ENCODE results near the gene FRY.
"Not testable (repeated sequence)": the region's sequence is repeated elsewhere in the genome, so short reads cannot be mapped to it uniquely, and the experiment has no call there.

FRY gene

GRCh38 chr13:32041429-32041828 lies 9.9 kb downstream of the FRY start:
- DNase-seq (ENCODE audit: low read depth): no peak

DNA sequence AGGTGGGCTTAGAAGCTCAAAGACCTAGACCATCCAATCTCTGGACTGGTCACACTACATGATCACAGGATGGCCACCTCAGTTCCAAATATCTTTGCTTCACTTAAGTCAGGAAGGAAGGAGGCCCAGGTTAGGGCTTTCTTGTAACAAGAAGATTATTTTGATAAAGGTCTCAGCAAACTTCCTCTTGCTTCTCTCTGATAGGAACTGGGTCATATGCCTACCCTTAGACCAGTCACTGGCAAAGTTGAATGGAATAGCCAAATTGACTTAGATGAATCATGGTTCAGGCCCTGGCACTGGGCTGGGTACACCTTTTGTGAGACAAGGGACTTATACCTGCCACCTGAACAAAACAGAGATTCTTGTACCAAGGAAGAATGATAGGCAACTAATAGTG lies 11.0 kb downstream of the FRY start:
- DNase-seq (ENCODE audit: low read depth): no peak

DNA sequence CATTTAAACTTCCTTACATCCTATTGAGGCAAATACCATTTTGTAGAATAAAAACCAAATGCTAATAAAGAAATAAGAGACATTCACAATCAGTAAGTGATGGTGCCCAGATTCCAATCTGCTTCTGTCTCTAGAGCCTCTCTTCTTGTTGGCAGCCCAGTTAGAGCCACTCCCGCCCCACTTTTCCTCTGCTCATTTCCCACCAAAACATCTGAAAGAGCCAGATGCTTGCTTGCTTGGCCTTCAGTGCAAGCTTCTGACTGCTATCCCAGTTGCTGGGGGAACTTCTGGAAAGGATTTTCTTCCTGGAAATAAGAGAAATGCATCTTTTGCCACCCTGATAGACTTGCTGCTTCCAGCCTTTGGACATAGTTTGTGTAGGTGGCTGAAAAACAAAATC lies 12.9 kb downstream of the FRY start:
- no peak for DNase-seq (ENCODE audit: low read depth)

DNA sequence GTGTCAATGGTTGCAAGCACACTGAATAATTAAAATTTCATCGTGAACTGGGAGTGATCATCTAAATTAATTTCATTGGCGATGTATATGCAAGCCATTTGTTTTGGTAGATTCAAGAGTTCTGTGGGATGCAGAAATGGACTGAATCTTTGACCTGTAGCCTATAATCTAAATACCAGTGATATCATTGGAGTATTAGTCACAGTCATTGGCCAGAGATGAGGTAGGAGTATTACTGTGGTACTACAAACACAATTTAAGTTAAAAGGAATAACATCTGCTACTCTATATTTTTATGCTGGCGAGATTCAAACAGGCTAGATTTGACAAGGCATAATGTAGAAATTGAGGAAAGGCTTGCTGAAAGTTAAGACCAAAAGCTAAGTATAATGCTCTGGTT lies 14.0 kb downstream of the FRY start:
- DNase-seq (ENCODE audit: low read depth): no peak

DNA sequence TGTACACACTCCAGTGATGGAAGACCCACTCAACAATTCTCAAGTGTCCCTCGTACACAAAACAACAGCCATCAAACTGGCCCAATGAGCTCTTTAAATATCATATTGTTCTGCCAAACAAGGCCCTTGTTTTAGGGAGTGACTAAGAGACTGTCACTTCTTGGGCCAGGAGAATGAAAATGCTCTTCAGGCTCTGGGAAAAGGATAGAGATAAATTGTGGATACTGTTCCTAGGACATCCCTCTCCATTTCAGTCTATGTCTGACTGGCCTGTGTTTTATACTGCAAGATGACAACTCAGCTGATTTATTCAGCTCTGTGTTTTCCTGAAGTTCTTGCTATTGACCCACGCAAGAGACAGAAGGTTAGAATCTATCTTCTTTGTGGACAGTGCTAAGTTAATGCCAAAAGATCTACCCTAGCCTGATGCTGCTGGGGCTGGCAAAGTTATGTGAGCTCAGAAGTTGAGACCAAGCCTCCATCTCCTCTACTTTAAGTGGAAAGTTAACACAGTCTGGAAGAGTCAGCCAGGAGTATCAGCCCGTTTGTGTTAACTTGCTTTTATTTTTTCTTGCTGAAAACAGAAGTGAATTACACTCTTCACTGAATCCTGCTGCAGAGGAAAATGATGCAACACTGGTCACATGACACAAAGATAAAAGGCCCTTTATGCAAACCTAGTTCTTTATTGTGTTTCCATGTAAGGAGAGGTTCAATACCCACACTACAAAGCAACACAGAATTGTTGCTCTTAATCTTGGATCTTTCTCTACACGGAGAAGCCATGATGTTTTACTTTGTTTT lies 14.6 kb downstream of the FRY start:
- DNase-seq (ENCODE audit: low read depth): no peak

DNA sequence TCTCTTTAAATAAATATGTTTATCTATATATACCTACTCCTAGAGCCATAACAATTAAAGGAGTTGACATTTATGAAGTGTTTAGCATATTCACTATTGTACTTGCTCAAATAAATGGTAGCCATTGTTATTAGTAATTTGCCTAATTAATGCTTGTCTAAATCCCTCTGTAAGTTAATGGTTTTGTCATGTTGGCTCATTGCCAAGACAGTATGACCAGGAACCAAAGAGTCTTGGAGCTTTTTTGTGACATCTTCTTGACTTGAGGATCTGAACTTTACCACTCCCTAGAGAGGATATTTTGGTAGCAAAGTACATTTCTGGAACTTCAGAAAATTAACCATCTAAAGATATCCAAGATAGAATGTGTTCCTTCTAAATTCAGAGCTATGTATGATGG lies 15.5 kb downstream of the FRY start:
- DNase-seq (ENCODE audit: low read depth): no peak

- DNase-seq (ENCODE audit: low read depth): no peak
Measured at GRCh38 chr13:32047793-32048192, 16.2 kb downstream of the FRY start.

GRCh38 chr13:32048816-32049215 lies 17.2 kb downstream of the FRY start:
- no peak for DNase-seq (ENCODE audit: low read depth)

- no peak for DNase-seq (ENCODE audit: low read depth)
Measured at GRCh38 chr13:32051156-32051555, 19.6 kb downstream of the FRY start.

- DNase-seq (ENCODE audit: low read depth): no peak
Measured at GRCh38 chr13:32056316-32056715, 24.7 kb downstream of the FRY start.

DNA sequence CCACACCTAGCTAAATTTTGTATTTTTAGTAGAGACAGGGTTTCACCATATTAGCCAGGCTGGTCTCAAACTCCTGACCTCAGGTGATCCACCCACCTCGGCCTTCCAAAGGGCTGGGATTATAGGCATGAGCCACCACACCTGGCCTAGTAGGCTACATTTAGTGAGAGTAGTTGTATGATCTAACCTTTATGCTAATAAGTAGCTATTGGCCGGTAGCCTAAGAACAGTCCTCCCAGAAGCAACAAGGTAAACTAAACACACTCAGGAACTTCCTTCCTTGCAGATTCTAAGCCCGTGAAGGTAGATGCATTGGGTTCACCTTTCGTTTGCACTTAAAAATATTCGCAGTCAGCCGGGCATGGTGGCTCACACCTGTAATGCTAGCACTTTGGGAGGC lies 25.8 kb downstream of the FRY start:
- DNase-seq (ENCODE audit: low read depth): not testable (repeated sequence)

- DNase-seq (ENCODE audit: low read depth): no peak
Measured at GRCh38 chr13:32059511-32059984, 28.0 kb downstream of the FRY start.

- no peak for DNase-seq (ENCODE audit: low read depth)
Measured at GRCh38 chr13:32060401-32060878, 28.9 kb downstream of the FRY start.

DNA sequence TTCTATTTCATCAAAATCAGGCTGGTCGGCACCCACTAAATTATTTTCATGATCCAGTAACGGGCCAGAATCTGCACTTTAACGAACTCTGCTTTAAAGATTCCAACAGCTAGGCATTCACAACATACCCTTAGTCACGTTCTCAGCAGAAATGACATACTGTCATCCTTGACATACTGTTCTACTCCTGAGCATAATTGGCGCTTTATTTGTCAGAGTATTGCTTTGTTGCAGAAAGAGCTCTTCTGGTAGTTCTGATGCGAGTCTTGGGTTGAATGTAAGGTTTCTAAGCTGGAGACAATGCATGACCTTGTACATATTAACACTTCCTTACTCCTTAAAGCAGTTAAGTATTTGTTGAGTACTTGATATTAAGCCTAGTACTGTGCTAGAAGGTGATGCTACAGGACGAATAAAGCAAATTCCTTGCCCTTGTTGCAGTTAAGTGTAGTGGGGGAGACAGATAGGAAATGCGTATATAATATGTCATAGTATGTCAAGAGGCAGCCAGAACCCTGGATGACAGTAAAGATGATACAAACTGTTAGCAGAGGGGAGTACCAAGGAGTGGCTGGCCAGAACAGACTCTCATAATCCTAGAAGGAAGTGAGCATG lies 32.2 kb downstream of the FRY start:
- DNase-seq (ENCODE audit: low read depth): no peak

DNA sequence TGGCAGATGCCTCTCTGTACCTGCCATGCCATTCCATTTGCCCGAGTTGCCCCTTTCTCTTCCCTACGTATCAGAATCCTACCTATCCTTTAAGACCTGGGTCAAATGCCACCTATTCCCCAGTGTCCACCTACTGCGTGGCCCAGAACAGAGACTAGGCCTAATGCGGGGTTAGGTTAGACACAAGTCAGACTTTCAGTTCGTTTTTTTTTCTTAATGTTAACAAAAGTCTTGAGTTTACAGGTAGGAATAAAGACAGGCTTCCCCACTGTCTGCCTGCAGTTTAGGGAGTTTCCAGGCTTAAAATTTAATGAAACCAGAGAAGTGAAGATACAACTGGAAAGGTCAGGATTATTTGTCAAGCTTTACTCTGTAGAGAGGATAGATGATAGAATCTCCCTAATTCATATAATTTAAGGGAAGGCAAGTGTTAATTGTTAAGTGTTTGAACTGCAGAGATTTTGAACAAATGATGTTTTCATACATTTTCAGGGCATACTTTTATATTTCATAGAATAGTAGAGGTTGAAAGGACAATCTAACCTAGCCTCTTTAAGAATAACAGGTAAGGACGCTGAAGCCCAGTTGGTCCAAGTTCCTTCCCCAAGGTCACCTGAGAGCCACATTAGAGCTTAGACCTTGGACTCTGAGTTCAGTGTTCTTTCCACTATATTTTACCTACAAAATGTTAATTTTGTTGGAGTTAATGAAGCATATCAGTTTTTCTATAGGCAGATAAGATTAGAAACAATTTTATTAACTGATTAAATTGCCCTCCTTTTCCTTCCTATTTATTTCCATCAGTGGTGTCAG lies 35.8 kb downstream of the FRY start:
- DNase-seq (ENCODE audit: low read depth): no peak

GRCh38 chr13:32068255-32068654 lies 36.7 kb downstream of the FRY start:
- no peak for DNase-seq (ENCODE audit: low read depth)

DNA sequence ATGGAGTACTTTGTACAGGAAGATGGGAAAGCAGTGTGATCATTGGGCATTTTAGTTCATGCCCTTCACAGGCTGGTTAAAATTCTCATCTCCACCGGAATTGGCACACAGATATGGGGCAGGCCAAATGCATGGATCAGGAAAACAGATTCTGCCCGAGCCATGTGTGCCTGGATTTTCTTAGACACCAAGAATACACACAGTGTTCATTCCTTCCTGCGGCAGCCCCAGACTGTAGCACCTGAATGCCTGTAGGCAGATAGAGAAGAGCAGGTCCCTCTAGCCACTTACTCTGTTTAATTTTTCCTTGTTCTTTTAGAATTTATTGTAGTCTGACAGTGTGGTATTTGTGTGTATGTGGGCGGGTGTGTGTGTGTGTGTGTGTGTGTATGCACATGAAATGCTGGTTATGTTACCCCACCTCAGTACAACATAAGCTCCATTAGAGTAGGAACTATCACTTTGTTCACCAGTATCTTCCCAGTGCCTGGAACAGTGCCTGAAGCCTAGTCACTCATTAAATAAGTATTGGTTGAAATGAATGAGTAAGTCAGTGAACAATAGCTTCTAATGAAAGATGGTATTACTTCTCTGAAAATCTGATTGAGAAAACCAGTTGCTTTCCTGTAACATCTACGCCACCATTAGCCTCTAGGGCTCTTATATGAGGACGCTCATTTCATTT lies 41.7 kb downstream of the FRY start:
- DNase-seq (ENCODE audit: low read depth): no peak

DNA sequence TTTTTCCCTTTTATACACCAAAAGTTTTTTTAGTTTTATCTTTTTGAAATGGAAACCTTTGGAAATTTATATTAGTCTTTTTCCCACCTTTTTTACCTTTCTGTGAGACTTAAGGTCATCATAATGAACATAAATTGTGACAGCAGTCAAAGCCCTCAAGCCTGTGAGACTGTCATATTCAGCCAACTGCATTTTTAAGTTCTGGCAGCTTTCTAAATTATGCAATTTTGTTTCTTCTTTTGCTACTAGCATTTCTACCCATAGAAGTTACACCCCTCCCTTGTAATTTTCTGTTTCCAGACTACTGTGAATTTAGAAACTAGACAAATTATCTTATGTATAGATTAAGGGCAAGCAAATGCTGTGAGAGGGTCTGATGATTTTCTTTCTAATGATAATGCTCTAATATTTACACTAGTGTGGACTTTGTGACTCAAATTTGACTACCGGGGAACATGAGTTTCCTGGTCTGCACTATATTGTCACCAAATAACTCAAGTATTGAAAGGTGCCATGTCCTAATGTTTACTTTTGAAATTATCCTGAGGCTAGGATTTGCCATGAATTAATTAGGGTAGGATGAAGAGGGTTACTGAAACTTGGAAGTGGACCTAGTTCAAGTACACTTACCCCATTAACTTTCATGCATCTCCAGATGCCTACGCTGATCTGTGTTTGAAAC lies 43.7 kb downstream of the FRY start:
- no peak for DNase-seq (ENCODE audit: low read depth)

DNA sequence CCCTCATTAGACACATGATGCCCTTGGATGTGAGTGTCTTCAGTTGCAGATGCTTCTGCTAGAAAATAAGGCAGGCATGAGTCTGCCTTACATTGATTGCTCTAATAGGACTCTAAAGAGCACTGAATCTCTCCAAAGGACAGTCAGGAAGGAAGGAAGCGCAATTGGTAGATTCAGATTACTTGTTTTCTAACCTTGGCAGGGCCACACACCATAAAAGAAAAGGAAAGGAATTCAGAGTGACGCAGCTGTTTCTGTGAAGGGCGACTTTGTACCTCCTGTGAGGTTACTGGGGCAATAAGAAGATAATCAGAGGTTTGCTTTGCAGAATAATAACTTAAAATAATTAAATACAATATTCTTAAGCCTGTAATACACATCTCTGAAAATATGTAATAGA lies 48.0 kb downstream of the FRY start:
- no peak for DNase-seq (ENCODE audit: low read depth)

GRCh38 chr13:32080328-32080744 lies 48.8 kb downstream of the FRY start:
- DNase-seq (ENCODE audit: low read depth): no peak

DNA sequence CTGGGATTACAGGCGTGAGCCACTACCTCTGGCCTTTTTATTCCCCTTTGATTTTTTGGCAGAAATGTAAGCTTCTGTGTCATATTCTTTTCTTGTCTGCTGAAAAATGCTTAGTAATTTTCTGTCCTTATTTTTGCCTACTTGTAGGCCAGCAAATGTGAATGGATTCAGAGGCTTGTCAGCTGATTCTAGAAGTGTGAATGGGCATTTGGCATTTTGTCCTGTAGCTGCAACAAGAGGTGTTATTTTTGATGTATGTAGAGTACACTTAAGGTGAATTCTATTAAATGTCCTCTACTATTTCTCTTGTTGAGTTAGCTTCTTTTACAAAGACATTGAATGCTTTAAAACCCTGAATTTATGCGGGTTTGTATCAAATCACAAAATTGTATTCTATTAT lies 50.0 kb downstream of the FRY start:
- no peak for DNase-seq (ENCODE audit: low read depth)

- no peak for DNase-seq (ENCODE audit: low read depth)
Measured at GRCh38 chr13:32086366-32086765, 54.8 kb downstream of the FRY start.
